GM13976 (cell line): ENCODE data around the gene PDE11A.

Source experiments
- DNase-seq: peaks from one replicate; pipeline ENCODE4 v3.0.0; 2012; ENCODE audit warnings: low spot score
- in situ Hi-C: fragments of 300-500 bp; cut with MboI; formaldehyde crosslinking; loops from one replicate; pipeline ENCODE4 v1.12.0; 2022; ENCODE audit warnings: low sequenced_read_pairs, mixed read lengths, inconsistent platforms; ENCODE audit not compliant: unreplicated experiment
- TF ChIP-seq, protein P1 (sequence below): IDR thresholded peaks from 2 replicates; pipeline ENCODE4 v1.5.1; 2012; ENCODE audit warnings: borderline replicate concordance, mild to moderate bottlenecking; ENCODE audit not compliant: insufficient read depth; ENCODE audit errors: extremely low read depth, missing control alignments, control extremely low read depth

The PDE11A gene

DNA sequence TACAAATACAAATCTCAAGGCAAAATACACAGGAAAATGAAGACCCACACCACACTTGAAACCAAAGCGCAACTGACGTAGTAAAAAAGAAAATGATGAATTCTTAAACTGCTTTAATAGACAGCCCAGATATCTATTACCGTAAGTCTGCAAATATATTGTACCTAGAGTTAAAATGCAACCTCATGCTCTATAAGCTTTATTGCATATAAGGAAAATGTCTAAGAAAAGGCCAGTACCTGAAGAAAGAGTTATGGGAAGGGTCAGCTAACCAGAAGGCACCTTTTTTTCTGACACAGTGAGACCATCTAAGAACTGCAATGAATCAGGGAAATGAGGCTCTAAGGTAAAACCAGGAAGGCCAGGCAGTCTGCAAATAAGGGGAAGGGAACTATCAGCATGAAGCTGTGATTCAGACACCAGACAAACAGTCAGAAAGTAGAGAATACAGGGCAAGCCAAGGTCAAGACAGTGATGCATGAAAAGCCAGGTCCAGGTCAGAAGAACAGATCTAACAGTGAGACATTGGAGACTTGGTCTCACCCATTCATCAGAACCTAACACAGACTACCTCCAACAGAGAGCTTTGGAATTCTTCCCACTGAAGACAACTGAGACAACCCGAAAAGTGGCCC, 46.9 kb downstream of the PDE11A start:
- TF ChIP-seq, protein P1, sequence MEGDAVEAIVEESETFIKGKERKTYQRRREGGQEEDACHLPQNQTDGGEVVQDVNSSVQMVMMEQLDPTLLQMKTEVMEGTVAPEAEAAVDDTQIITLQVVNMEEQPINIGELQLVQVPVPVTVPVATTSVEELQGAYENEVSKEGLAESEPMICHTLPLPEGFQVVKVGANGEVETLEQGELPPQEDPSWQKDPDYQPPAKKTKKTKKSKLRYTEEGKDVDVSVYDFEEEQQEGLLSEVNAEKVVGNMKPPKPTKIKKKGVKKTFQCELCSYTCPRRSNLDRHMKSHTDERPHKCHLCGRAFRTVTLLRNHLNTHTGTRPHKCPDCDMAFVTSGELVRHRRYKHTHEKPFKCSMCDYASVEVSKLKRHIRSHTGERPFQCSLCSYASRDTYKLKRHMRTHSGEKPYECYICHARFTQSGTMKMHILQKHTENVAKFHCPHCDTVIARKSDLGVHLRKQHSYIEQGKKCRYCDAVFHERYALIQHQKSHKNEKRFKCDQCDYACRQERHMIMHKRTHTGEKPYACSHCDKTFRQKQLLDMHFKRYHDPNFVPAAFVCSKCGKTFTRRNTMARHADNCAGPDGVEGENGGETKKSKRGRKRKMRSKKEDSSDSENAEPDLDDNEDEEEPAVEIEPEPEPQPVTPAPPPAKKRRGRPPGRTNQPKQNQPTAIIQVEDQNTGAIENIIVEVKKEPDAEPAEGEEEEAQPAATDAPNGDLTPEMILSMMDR = no peak
- in situ Hi-C loops = no loop called here
- DNase-seq = no peak

DNA sequence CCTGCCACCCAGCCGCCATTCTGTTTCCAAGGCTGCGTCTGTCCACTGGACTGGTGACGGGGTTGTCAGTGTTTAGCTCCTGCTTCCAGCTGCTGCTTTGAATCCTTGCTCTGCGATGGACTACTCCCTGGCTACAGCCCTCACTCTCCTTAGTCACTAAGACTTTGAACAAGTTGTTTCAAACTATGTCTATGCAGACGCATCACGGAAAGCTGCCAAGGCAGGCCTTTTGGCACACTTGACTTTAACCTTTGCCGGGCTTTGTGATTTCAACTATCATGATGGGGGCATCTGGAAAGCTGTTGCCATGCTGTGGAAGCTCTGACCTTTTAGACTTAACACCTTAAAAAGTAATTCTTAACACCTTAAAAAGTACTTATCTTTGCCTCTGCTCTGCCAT, 54.4 kb downstream of the PDE11A start:
- in situ Hi-C loops = no loop called here
- TF ChIP-seq, protein P1 = no peak
- no peak for DNase-seq

DNA sequence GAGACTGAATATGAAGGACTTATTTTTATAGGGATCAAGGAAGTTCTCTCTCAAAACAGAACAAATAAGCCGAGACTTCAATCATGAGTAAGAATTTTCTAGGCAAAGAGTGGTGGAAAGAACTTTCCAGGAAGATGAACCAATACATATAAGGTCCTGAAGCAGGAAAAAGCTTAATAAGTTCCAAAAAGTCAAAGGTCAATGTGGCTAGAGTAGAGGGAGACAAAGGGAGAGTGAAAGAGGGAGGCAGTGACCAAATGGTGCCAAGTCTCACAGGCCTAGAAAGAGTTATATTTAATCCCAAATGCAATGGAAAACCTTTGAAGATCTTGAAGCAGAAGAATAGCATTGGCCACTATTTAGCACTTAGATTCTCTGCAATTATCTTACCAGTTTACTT, 56.0 kb downstream of the PDE11A start:
- DNase-seq = no peak
- in situ Hi-C loops = no loop called here
- TF ChIP-seq, protein P1 = no peak

DNA sequence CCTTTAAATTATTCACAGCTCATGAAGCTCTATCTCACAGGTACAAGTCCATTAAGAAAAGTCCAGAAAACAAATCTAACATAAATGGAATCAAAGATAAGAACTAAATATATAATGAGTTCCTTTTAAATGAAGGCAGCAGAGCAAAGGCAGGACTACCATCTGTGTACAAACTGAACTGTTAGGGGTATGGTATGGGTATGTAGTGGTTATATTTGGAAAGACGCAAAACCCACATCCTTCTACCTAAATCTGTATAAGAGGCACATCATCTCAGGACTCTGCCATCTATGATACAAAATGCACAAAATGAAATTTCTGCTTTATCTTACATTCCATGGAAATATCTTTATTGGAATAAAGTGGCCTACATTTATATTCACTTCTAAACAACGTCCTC, 59.9 kb downstream of the PDE11A start:
- in situ Hi-C loops = no loop called here
- DNase-seq = no peak
- TF ChIP-seq, protein P1 = no peak

DNA sequence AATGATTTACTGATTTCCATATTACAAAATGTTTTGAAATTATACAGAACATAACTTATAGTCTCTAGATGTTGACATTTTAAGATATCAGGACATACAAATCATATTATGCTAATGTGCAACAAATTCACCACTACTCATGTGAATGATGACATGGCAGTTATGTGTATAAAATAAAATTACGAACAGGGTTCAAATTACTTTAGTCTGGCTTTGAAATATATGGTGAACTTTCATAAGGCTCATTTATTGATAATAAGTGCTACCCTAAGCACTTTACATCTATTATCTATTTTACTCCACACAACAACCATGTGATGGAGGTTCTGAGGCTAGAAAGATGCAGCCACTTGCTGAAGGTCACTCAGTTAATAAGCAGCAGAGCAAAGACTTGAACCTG, 62.8 kb downstream of the PDE11A start:
- DNase-seq = no peak
- TF ChIP-seq, protein P1 = no peak
- in situ Hi-C loops = no loop called here

DNA sequence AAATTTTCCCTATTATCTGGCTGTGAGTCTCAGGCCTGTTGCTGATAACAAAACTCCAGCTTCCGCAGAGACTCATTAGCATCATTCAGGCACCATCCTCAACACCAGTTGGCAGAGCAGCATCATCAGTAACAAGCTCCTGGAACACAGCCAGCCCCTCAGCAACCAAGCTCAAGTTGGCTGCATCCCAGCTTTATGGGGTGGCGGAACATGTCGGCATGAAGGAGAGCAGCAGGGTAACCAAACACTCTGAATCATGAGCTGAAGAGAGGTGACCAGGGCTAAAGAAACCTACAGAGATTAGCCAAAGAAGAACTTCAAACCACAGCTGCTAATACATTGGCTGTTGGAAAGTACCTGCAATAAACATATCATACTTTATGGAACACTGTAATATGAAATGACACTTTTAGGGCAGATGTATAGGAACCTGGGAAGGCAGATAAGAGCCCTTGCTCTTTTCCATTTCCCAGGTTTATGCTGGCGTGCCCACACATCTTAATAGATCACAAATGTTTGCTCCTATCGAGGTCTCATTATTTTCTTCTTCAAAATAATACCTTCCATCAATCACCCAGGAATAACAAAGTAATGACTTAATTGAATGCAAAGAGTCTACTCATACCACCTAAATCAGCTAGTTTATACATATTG, 63.8 kb downstream of the PDE11A start:
- TF ChIP-seq, protein P1 = no peak
- in situ Hi-C loops = no loop called here
- DNase-seq = no peak

DNA sequence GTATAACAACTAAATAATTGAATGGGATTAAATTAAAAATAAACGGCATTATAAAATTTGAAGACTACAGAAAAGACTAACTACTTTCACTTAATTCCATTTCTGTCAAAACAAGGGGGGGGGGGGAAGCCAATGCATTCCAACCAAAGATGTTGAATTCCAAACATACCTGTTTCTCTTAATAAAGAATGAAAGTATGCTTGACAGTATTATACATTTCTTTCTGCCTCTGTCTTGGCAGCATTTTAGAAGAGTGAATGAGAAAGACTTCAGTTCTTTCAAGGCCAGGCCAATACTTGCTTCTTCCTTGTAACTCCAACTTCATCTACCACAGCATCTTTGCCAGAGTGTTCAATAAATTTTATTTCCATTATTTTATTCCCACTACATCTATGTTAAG, 65.9 kb downstream of the PDE11A start:
- DNase-seq = no peak
- TF ChIP-seq, protein P1 = no peak
- in situ Hi-C loops = no loop called here
